Measurements from ENCODE around the gene ZFP14.
A peak's percentile ranks its signal among the peaks of the same experiment; 100 is the strongest.

The ZFP14 gene

DNA sequence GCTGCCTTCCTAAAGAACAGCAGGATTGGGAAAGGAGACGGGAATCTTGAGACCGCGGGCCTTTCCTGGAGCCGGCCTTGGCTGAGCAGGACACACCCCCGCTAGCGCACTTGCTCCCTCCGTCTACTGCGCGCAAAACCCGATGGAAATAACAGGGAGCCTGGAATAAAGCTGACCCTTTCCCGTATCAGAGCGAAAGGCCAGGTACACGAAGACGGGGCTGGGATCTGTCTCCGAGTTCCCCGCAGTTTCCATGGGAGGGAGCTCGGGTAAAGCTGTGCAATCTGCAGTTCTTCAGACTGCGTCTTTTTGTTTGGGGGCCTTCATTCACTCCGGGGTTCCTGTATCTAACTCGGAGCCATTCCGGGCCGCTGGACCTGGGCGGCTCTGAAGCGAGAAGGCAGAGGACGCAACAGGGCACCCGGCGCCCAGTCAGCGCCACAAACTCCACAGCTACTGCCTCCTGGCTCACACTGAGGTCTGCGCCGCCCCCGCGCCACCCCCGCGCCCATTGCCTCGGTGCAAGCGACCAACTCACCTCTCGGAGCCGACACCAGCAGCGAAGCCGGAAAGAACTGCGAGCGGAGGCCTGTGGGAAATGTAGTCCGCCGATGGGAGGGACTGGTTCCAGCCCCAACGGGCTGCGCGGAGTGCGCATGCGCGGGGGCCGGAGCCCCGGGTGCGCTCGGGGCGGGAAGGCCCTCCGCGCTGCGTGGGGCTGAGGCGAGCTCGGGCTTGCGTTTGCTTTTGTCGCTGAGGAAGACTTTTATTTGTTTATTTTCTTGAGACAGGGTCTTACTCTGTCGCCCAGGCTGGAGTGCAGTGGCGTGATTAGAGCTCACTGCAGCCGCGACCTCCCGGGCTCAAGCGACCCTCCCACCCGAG is at the start of gene ZFP14:
Gene ZFP14 (minus strand): TSS at position 577 of the 885 bp plus-strand sequence. CDS start 11,309 bp downstream, outside the sequence.
- peak; percentile 85 to 94 for DNase-seq (ENCODE audit: extremely low read depth in 1 of 2, low read depth in 1 of 2)

DNA sequence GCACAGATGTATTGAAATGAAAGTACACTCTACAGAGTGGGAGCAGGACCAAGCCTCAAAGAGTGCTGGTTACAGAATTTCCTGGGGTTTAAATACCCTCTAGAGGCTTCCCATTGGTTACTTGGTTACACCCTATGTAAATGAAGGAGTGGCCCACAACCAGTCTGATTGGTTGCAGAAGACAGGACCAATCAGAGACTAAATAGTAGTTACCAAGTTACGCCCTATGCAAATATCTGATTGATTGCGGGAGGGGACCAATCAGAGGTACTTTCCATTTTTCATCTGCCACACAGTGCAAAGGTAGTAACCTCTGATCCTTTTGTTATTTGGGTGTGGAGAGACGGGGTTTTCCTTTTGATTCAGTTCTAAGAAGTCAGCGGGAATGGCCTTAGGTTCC is 44.9 kb upstream of the ZFP14 start:
- DNase-seq (ENCODE audit: extremely low read depth in 1 of 2, low read depth in 1 of 2): no peak

DNA sequence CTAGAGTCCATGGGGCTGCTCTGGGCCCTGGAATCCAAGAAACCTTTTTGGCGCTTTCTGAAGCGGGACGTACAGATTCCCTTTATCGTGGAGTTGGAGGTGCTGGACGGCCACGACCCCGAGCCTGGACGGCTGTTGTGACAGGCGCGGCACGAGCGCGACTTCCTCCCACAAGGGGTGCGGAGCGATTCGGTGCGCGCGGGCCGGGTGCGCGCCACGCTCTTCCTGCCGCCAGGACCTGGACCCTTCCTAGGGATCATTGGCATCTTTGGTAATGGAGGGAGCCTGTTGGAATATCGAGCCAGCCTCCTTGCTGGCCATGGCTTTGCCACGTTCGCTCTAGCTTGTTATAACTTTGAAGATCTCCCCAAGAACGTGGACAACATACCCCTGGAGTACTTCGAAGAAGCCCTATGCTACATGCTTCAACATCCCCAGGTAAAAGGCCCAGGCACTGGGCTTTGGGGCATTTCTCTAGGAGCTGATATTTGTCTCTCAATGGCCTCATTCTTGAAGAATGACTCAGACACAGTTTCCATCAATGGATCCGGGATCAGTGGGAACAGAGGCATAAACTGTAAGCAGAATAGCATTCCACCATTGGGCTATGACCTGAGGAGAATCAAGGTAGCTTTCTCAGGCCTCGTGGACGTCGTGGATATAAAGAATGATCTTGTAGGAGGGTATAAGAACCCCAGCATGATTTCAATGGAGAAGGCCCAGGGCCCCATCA is 42.9 kb upstream of the ZFP14 start:
- DNase-seq (ENCODE audit: extremely low read depth in 1 of 2, low read depth in 1 of 2): no peak

DNA sequence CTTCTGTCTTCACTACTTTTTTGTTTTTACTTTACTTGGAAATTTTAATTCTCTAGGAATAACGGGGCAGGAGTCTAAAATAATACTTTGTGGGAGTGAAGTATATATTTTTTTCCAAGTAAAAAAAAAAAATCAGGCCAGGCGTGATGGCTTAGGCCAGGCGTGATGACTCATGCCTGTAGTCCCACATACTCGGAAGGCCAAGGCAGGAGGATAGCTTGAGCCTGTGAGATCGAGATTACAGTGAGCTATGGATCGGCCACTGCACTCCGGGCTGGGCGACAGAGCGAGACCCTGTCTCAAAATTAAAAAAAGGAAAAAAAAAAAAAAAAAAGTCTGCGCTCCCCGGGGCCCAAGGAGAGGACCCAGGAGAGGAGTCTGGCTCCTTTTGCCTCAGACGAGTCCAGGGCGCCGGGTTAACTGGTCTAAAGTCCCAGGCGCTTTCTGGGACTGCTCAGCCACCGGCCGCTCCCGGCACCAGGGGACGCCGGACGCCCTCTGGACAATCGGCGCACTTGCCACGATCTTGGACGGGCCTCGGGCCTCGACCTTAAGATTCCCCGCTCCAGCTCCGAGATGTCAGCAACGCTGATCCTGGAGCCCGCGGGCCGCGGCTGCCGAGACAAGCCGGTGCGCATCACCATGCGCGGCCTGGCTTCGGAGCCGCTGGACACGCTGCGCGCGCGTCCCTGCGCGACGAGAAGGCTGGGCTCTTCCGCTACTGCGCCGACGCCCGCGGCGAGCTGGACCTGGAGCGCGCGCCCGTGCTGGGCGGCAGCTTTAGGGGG is 42.2 kb upstream of the ZFP14 start:
- no peak for DNase-seq (ENCODE audit: extremely low read depth in 1 of 2, low read depth in 1 of 2)

DNA sequence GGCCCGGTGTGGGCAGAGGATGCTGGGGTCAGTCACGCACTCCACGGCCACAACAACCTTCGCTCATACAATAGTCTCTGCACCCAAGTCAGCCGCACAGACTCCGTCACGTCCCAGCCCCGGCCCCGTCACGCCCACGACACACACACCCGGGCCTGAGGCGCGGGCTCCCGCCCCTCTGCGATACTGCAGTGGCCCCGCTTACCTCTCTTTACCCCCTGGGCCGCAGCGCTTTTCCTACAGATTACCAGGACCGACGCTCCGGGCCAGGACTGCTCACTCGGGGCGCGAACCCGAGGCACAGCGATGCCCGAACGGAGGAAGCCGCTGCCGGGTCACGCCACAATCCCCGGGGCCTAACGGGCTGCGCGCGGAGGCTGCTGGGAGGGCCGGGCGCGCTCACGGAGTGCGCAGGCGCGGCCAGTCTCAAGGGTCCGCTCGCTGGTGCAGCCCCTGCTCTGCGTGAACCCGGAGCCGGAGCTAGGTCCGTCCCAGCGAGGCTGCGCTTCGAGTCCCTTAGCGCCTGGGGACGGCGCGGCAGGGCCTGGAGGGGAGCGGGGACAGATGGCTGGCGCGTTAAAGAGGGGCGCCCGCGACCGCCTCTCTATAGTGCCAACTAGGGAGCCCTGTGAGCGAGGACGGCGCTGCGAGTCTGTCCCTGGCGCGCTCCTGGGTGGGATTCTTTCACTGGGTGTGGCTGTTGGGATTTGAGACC is 39.4 kb upstream of the ZFP14 start, which contains the start of gene ZFP82:
Gene ZFP82 (minus strand): TSS at position 358 of the 715 bp plus-strand sequence. CDS start 8,855 bp downstream, outside the sequence.
- peak; percentile 60 to 68 for DNase-seq (ENCODE audit: extremely low read depth in 1 of 2, low read depth in 1 of 2)

DNA sequence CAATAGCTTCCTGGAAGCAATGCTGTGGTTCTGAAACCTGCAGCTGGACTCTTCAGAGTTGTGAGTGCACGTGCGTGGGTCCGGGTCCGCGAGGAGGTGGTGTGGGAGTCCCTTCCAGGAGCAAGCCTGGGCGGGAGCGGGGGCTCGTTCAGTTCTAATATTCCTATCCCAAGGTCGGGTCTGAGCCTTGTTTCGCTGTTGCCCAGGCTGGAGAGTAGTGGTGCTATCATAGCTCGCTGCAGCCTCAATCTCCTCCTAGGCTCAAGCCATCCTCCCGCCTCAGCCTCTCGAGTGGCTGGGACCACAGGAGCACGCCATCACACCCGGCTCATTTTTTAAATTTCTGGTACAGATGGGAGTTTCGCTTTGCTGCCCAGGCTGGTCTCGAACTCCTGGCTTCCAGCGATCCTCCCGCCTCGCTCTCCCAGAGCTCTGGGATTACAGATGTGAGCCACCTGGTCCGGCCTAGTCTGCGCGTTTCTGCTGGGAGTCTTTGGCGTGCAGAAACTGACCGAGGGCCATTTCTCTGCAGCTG is 38.8 kb upstream of the ZFP14 start:
- no peak for DNase-seq (ENCODE audit: extremely low read depth in 1 of 2, low read depth in 1 of 2)

- no peak for DNase-seq (ENCODE audit: extremely low read depth in 1 of 2, low read depth in 1 of 2)
Observed at GRCh38 chr19:36409841-36410240, 30.8 kb upstream of the ZFP14 start.

DNA sequence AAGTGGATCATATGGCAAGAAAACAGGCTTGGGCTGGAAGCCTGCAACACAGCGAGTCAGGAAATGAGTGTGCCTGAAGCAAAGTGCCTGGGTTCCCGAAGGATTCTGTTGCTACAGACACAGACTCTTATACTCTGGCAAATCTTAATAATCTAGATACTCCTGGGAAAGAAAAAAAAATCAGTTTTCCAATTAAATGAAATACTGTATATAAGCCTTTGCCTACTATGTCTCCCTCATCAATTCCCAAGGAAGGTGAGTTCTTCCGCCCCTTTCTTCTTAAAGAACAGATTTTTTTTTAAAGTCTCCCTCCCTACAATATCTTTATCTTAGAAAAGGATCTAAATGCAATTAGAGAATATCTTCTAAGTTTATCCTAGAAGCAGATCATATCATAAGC is 29.1 kb upstream of the ZFP14 start:
- DNase-seq (ENCODE audit: extremely low read depth in 1 of 2, low read depth in 1 of 2): no peak

DNA sequence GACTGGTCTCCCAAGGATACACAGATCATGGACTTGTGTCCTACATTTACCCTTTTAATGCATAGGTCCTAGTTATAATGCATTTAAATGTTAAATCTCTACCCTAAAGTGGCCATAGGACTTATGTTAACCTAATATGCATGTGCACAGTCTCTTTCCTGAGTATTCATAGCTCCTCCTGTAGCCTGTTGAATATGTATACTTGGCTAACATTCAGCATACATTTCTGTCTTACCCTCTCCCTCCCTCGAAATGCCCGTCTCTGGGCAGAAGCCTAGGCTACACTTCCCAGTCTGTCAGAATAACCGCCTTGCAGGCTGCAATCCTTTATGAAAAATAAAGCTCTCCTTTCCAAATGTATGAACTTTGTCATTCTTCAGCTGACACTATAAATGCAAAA is 25.5 kb upstream of the ZFP14 start:
- no peak for DNase-seq (ENCODE audit: extremely low read depth in 1 of 2, low read depth in 1 of 2)

DNA sequence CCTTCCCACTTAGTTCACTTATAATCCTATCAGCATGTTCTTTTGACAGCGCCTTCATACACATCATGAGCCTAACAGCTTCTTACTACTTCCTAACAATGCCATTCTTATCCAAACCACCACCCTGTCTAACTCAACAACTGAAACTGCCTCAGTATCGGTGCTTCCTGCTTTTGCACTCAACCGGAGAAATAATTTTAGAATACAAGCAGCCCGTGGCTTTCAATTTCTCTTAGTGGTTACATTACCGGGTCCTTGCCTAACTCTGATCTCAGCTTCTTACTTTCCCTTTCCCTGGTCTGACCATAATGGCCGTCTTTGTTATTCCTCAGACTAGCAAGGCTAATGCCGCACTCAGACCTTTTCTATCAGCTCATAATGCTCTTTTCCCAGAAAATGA is 22.5 kb upstream of the ZFP14 start:
- DNase-seq (ENCODE audit: extremely low read depth in 1 of 2, low read depth in 1 of 2): no peak

DNA sequence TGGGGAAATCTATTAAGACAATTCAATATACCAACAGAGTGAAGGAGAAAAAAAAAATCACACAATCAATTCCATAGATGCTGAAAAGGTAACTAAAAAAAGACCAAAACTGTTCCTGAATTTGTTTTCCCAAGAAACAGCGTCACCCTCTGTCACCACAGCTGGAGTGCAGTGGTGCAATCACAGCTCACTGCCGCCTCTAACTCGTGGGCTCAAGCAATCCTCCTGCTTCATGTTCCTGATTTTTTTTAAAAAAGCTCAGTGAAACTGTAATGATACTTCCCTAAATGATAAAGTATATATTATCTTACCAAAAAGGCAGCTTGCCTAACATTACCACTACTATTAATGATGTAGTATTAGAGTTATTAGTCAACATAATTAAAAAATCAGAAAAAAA is 19.6 kb upstream of the ZFP14 start:
- DNase-seq (ENCODE audit: extremely low read depth in 1 of 2, low read depth in 1 of 2): no peak

DNA sequence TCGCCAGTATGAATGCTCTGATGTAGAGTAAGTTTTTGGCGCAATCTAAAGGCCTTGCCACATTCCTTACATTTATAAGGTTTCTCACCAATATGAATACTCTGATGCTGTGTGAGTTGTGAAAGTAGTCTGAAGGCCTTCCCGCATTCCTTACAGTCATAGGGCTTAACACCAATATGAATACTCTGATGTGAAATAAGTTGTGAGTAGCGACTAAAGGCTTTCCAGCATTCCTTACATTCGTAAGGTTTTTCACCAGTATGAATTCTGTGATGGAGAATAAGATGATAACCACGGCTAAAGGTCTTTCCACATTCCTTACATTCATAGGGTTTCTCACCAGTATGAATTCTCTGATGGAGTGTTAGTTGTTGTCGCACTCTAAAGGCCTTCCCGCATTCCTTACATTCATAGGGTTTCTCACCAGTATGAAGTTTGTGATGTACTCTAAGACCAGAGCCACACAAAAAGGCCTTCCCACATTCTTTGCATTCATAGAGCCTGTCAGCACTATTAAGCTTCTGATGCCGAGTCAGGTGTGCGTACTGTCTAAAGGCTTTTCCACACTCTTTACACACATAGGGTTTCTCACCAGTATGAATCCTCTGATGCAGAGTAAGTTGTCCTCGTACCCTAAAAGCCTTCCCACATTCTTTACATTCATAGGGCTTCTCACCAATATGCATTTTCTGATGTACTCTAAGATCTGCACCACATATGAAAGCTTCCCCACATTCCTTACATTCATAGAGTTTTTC is 14.1 kb upstream of the ZFP14 start:
- DNase-seq (ENCODE audit: extremely low read depth in 1 of 2, low read depth in 1 of 2): no peak

DNA sequence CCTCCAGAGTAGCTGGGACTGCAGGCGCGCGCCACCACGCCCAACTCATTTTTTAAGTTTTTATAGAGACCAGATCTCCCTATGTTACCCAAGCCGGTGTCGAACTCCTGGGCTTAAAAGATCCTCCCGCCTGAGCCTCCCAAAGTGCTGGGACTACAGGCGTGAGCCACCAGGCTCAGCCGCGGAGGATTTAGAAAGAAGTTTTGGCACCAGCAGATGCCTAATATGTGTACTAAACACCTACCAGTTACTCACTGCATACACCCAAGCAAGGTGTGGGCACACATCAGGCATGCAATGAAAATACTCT is 464 bp upstream of the ZFP14 start:
- DNase-seq (ENCODE audit: extremely low read depth in 1 of 2, low read depth in 1 of 2): no peak

DNA sequence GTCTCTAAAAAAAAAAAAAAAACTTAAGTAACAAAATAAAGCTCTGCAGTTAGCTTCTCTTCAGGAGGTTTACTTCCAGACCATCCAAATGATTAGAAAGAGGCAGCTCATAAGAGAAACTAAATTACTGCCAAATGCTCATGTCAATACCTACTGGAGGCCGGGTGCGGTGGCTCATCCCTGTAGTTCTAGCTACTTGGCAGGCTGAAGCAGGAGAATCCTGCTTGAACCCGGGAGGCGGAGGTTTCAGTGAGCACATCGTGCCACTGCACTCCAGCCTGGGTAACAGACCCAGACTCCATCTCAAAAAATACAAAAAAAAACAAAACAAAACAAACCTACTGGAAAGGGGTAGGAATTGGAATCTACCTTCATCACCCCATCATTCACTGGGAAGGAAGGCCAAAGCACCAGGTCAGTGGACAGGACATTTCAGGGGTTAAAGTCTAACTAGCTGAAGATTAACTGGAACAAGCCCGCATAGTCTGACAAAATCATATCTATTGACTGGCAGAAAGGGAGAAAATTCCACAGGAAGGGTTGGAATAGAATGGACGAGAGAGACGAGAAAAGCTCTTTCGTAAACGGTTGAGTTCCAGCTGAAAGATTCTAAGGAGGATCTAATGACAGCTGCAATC is 1.3 kb downstream of the ZFP14 start:
- DNase-seq (ENCODE audit: extremely low read depth in 1 of 2, low read depth in 1 of 2): no peak

DNA sequence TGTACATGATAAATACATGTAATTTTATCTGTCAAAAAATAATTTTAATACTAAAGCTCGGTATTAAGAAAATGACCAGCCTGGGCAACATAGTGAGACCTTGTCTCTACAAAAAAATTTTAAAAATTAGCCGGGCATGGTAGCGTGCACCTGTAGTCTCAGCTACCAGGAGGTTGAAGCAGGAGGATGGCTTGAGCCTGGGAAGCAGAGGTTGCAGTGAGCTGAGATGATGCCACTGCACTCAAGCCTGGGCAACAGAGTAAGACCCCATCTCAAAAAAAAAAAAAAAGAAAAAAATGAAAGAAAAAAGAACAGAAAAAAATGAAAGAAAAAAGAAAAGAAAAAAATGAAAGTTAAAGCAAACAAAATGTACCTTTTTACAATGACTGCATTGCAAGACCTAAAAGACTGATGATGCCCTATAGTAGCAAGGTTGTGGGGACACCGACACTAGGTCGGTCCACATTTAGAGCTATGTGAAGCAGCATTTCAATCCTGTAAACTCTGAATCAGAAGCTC is 5.3 kb downstream of the ZFP14 start:
- no peak for DNase-seq (ENCODE audit: extremely low read depth in 1 of 2, low read depth in 1 of 2)

- DNase-seq (ENCODE audit: extremely low read depth in 1 of 2, low read depth in 1 of 2): no peak
Observed at GRCh38 chr19:36371886-36372285, 7.1 kb downstream of the ZFP14 start.

DNA sequence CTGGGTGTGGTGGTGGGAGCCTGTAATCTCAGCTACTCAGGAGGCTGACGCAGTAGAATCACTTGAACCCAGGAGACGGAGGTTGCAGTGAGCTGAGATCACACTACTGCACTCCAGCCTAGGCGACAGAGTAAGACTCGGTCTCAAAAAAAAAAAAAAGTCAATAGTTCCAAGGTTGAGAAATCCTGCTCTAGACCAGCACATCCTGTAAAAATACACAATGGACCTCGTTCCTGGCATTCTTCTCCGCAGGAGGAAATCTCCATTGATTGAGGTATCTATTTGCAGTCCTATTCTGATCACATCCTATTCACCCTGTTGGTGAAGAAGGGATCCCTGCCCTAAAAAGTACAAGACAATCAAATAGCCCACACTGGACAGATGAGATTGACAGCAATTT is 15.2 kb downstream of the ZFP14 start:
- DNase-seq (ENCODE audit: extremely low read depth in 1 of 2, low read depth in 1 of 2): no peak

GRCh38 chr19:36340786-36341372 is 38.1 kb downstream of the ZFP14 start:
- no peak for DNase-seq (ENCODE audit: extremely low read depth in 1 of 2, low read depth in 1 of 2)
